Mesodermal cell (in vitro differentiated cells): ENCODE results near the gene PTPRN2.

Experiments used
- H3K27ac ChIP-seq: 2 replicates; pipeline ENCODE4 v1.7.0; 2013; ENCODE audit warnings: mild to moderate bottlenecking, low read depth, low read length, moderate library complexity; ENCODE audit not compliant: severe bottlenecking
- H3K36me3 ChIP-seq: 2 replicates; pipeline ENCODE4 v1.7.1; 2013; ENCODE audit warnings: mild to moderate bottlenecking, low read length, moderate library complexity; ENCODE audit not compliant: control insufficient read depth, insufficient read depth
- H3K4me1 ChIP-seq: one replicate; pipeline ENCODE4 v1.7.1; 2013; ENCODE audit warnings: mild to moderate bottlenecking, low read length; ENCODE audit not compliant: insufficient read depth, control insufficient read depth, poor library complexity, severe bottlenecking
- H3K4me3 ChIP-seq: 2 replicates; pipeline ENCODE4 v1.7.0; 2013; ENCODE audit warnings: low read length, control low read depth, mild to moderate bottlenecking; ENCODE audit not compliant: insufficient read depth, poor library complexity, severe bottlenecking; ENCODE audit errors: extremely low read depth
- H3K9me3 ChIP-seq: 2 replicates; pipeline ENCODE4 v1.7.1; 2013; ENCODE audit warnings: mild to moderate bottlenecking, low read length, moderate library complexity; ENCODE audit not compliant: control insufficient read depth
- WGBS, 2 experiments: methylation state at CpG; one replicate each; pipeline ENCODE4 v1.1.5; 2013; ENCODE audit warnings: missing lambda C conversion rate in 2 of 2; ENCODE audit not compliant: insufficient coverage in 2 of 2; 5-methylcytosine and 5-hydroxymethylcytosine counted together

Gene PTPRN2

GRCh38 chr7:157757776-157758467 lies 829.7 kb downstream of the PTPRN2 start:
- no peak overlapping the region for H3K27ac ChIP-seq
- H3K4me1 ChIP-seq = no peaks in the 10 kb centered on the region
- H3K36me3 ChIP-seq = no peaks in the 10 kb centered on the region
- H3K9me3 ChIP-seq = peaks cover 52% of the 10 kb centered on the region
- 87 to 88% methylated on average over 48 of the region's 48 CpGs for WGBS, 2 experiments
- H3K4me3 ChIP-seq = no peak overlapping the region

- WGBS, 2 experiments = 79 to 87% methylated on average over 18 to 21 of the region's 21 CpGs
- H3K36me3 ChIP-seq = no peaks in the 10 kb centered on the region
- no peak overlapping the region for H3K27ac ChIP-seq
- no peaks in the 10 kb centered on the region for H3K4me1 ChIP-seq
- H3K4me3 ChIP-seq = no peak overlapping the region
- H3K9me3 ChIP-seq = peaks cover 55% of the 10 kb centered on the region
These were observed 830.4 kb downstream of the PTPRN2 start for GRCh38 chr7:157757211-157757610.

GRCh38 chr7:157755741-157756140 lies 831.9 kb downstream of the PTPRN2 start:
- Histone ChIP-seq H3K4me3 (no peak overlapping the region), H3K9me3 (peaks cover 60% of the 10 kb centered on the region), H3K4me1 (no peaks in the 10 kb centered on the region), H3K36me3 (no peaks in the 10 kb centered on the region), H3K27ac (no peak overlapping the region)
- whole genome bisulfite sequencing, 2 experiments = 79 to 82% methylated on average over 5 to 6 of the region's 7 CpGs

- Histone ChIP-seq H3K4me1 (no peaks in the 10 kb centered on the region), H3K36me3 (no peaks in the 10 kb centered on the region), H3K27ac (no peak overlapping the region), H3K9me3 (peaks cover 53% of the 10 kb centered on the region), H3K4me3 (no peak overlapping the region)
- WGBS, 2 experiments = 61 to 72% methylated on average over 7 to 8 of the region's 9 CpGs
These were observed 833.2 kb downstream of the PTPRN2 start for GRCh38 chr7:157754416-157754790.

- no peaks in the 10 kb centered on the region for H3K36me3 ChIP-seq
- H3K4me3 ChIP-seq = no peak overlapping the region
- WGBS, 2 experiments = 74 to 76% methylated on average over 19 to 20 of the region's 21 CpGs
- H3K4me1 ChIP-seq = no peaks in the 10 kb centered on the region
- H3K27ac ChIP-seq = no peak overlapping the region
- H3K9me3 ChIP-seq = peaks cover 48% of the 10 kb centered on the region
These were observed 833.8 kb downstream of the PTPRN2 start for GRCh38 chr7:157753713-157754415.

GRCh38 chr7:157752832-157753291 lies 834.8 kb downstream of the PTPRN2 start:
- Histone ChIP-seq H3K9me3 (peaks cover 50% of the 10 kb centered on the region), H3K4me3 (no peak overlapping the region), H3K36me3 (no peaks in the 10 kb centered on the region), H3K27ac (no peak overlapping the region), H3K4me1 (no peaks in the 10 kb centered on the region)
- 82 to 93% methylated on average over 11 to 14 of the region's 18 CpGs for WGBS, 2 experiments

GRCh38 chr7:157751951-157752673 lies 835.5 kb downstream of the PTPRN2 start:
- peaks cover 48% of the 10 kb centered on the region for H3K9me3 ChIP-seq
- H3K4me1 ChIP-seq = no peaks in the 10 kb centered on the region
- 68 to 80% methylated on average over 21 to 27 of the region's 27 CpGs for WGBS, 2 experiments
- no peak overlapping the region for H3K27ac ChIP-seq
- H3K4me3 ChIP-seq = no peak overlapping the region
- H3K36me3 ChIP-seq = no peaks in the 10 kb centered on the region

GRCh38 chr7:157751406-157751805 lies 836.2 kb downstream of the PTPRN2 start:
- Histone ChIP-seq H3K27ac (no peak overlapping the region), H3K9me3 (peaks cover 51% of the 10 kb centered on the region), H3K36me3 (no peaks in the 10 kb centered on the region), H3K4me1 (no peaks in the 10 kb centered on the region), H3K4me3 (no peak overlapping the region)
- WGBS, 2 experiments = 79 to 80% methylated on average over 11 to 16 of the region's 22 CpGs

- Histone ChIP-seq H3K4me3 (no peak overlapping the region), H3K36me3 (no peaks in the 10 kb centered on the region), H3K9me3 (peaks cover 49% of the 10 kb centered on the region), H3K4me1 (no peaks in the 10 kb centered on the region), H3K27ac (no peak overlapping the region)
- WGBS, 2 experiments = 43 to 51% methylated on average over 2 to 4 of the region's 6 CpGs
These were observed 837.3 kb downstream of the PTPRN2 start for GRCh38 chr7:157750291-157750690.

- Histone ChIP-seq H3K4me3 (no peak overlapping the region), H3K4me1 (no peaks in the 10 kb centered on the region), H3K9me3 (peaks cover 61% of the 10 kb centered on the region), H3K36me3 (no peaks in the 10 kb centered on the region), H3K27ac (no peak overlapping the region)
- WGBS, 2 experiments = 63 to 64% methylated on average over 7 to 14 of the region's 25 CpGs
These were observed 841.6 kb downstream of the PTPRN2 start for GRCh38 chr7:157745721-157746709.
